ENCODE measurements around the gene ADCY5. TPM values are rescaled to one million over a fixed set of nuclear protein-coding genes. Genes with fewer than 3 reads are reported as not detected.
A peak's percentile ranks its signal among the peaks of the same experiment; 100 is the strongest.

The ADCY5 gene
- total RNA-seq, 4 donors from 2014 or later = 119 to 251 (median 185) TPM

DNA sequence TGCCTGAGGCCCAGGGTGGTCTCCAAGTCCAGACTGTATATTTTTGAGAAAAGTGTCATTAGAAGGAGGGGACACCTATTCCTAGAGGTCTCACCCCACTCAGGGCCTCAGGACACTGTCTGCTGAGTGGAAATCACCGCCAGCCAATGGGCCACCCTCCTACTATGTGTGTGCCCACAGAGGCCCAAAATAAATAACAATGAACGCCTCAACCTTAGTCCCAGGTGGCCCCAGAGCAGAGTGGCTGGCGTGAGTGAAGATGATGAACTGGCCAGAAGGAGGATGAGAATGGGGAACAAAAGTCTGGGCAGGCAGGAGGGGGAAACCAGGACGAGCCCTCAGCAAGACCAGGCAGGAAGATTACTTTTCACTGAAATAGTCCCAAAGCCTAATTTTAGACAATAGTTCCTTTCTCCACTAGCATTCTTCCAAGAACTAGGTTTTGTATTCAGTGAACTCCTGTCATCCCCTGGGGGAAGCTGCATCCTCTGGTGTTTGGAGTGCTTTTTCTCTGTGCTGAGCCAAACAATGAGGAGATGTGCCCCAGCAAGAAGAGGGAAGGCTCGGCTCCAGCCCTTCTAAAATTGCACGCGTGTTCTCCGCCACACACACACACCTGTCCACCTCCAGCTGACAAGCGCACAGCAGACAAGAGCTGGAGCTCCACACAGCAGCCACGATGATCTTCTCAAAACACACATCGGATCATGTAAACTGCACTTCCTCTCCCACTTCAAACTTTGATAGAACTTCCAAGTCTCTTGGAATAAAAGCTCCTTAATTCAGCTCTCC, 72.2 kb downstream of the ADCY5 start:
- TF ChIP-seq EP300 (IDR thresholded peaks at IDR 0.05) (no peak), POLR2A (IDR thresholded peaks at IDR 0.05) (no peak), POLR2AphosphoS5 (IDR thresholded peaks at IDR 0.05) (no peak)
- TF ChIP-seq, protein P1, sequence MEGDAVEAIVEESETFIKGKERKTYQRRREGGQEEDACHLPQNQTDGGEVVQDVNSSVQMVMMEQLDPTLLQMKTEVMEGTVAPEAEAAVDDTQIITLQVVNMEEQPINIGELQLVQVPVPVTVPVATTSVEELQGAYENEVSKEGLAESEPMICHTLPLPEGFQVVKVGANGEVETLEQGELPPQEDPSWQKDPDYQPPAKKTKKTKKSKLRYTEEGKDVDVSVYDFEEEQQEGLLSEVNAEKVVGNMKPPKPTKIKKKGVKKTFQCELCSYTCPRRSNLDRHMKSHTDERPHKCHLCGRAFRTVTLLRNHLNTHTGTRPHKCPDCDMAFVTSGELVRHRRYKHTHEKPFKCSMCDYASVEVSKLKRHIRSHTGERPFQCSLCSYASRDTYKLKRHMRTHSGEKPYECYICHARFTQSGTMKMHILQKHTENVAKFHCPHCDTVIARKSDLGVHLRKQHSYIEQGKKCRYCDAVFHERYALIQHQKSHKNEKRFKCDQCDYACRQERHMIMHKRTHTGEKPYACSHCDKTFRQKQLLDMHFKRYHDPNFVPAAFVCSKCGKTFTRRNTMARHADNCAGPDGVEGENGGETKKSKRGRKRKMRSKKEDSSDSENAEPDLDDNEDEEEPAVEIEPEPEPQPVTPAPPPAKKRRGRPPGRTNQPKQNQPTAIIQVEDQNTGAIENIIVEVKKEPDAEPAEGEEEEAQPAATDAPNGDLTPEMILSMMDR (IDR thresholded peaks at IDR 0.05) = no peak
- no peak for ATAC-seq
- Histone ChIP-seq H3K27me3 (no peaks in the 10 kb centered on the region), H3K4me3 (no peak overlapping the region), H3K4me1 (peaks cover 22 to 100% (median 39%) of the 10 kb centered on the region in 3 donors), H3K36me3 (no peaks in the 10 kb centered on the region), H3K9me3 (no peaks in the 10 kb centered on the region), H3K27ac (peak overlapping the region; percentile 92 to 99 (median 92))
- 10 to 22% methylated on average over 4 to 9 of the region's 11 CpGs for WGBS, 2 donors (ENCODE audit: low coverage in 1 of 2)

DNA sequence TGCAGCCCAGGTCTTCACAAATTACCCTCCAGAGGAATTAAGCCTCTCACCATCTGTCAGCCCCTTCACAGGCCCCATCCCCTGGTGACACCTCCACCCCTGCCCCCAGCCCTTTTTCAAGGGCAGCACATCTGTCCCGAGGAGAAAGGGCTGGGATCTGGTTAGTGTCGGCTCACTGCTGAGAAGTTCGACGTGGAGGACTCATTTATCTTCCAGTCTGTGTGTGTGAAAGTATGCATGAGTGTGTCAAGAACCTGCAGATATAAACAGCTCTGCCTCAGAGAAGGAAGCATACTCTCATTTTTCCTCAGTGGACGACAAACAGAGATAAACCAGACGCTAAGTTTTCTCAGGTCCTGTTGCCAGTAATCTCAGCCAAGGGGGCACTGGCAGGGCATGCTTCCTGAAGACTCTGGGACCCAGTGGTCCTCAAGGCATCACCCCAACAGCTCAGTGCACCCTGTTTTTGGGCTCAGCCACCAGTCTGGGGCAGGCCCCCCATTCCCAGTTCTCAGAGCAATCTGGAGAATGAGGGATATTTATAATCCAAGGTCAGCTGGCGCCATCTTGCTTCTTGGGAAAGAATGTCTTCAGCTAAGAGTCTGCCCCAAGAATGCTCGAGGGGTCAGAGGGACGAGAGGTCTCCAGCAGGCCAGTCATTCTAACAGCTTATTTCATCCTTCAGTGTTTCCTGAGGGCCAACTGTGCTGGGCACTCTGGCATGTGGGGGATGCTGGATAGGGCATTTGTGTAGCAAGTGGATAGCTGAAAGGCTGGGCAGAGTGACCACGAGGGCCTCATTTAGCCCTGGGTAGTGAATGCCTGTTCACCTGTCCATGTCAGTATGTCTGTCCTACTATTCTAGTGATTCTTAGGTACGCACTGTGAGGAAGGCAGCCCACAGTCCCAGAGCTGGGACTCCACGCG, 73.6 kb downstream of the ADCY5 start:
- peak; percentile 49 for ATAC-seq
- Histone ChIP-seq H3K4me1 (peaks cover 26 to 100% (median 44%) of the 10 kb centered on the region in 3 donors), H3K36me3 (no peaks in the 10 kb centered on the region), H3K9me3 (no peaks in the 10 kb centered on the region), H3K27me3 (no peaks in the 10 kb centered on the region), H3K4me3 (no peak overlapping the region), H3K27ac (peak overlapping the region; percentile 92 to 99 (median 92))
- TF ChIP-seq POLR2AphosphoS5 (IDR thresholded peaks at IDR 0.05) (peak; percentile 93), EP300 (IDR thresholded peaks at IDR 0.05) (peak; percentile 32), POLR2A (IDR thresholded peaks at IDR 0.05) (no peak)
- TF ChIP-seq, protein P1 (IDR thresholded peaks at IDR 0.05) = peak in 1 of 4 experiments; percentile 29
- WGBS, 2 donors (ENCODE audit: low coverage in 1 of 2) = 26 to 60% methylated on average over 1 to 3 of the region's 13 CpGs

DNA sequence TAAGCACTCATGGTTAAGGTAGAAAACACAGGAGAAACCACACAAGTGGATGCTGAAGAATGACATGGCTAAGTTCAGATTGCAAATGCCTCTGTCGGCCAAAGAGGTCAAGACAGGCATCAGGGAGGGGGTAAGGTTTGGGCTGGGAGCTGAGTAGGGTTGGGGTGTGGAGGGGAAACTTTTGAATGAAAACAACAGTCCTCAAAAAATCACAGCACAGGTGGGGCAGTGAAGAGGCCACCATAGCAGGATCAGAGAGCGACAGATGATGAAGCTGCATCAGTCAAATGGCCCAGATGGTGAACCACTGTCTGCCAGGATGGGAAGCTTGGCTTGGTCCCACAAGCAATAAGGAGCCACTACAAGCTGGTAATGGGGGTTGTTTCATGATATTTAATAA, 74.9 kb downstream of the ADCY5 start:
- TF ChIP-seq EP300 (IDR thresholded peaks at IDR 0.05) = no peak
- TF ChIP-seq, protein P1 (IDR thresholded peaks at IDR 0.05) = no peak
- TF ChIP-seq POLR2AphosphoS5 (IDR thresholded peaks at IDR 0.05) = no peak
- no peak for TF ChIP-seq POLR2A (IDR thresholded peaks at IDR 0.05)
- 30 to 68% methylated on average over 2 of the region's 2 CpGs for WGBS, 2 donors (ENCODE audit: low coverage in 1 of 2)
- no peak for ATAC-seq

DNA sequence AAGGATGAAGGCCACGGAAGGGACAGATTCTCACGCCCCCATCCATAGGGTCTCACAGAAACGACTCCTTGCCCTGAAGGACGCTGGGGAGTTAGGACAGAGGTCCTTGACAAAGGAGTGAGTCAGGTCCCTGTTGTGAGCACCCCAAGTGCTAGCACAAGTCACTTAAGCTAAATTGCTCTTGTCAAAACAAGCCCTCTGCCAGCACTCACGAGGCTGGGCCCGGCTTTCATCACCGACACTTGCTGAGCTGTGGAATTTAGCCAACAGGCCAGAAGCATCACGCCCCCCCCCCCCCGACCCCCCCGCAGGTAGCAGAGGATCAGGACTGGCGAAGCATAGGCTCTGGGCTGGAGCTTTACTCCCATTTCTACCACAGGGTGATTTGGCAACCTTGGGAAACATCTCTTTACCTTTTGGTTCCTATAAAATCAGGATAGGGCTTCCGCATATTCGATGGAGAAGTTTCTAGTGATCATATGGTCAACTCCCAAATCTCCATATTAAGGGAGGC, 75.4 kb downstream of the ADCY5 start:
- Histone ChIP-seq H3K36me3 (no peaks in the 10 kb centered on the region), H3K4me3 (no peak overlapping the region), H3K4me1 (peaks cover 24 to 100% (median 41%) of the 10 kb centered on the region in 3 donors), H3K9me3 (no peaks in the 10 kb centered on the region), H3K27me3 (no peaks in the 10 kb centered on the region), H3K27ac (peak overlapping the region; percentile 92 to 99 (median 92))
- 18 to 46% methylated on average over 3 to 6 of the region's 13 CpGs for WGBS, 2 donors (ENCODE audit: low coverage in 1 of 2)
- peak; percentile 74 for ATAC-seq
- no peak for TF ChIP-seq POLR2A (IDR thresholded peaks at IDR 0.05)
- TF ChIP-seq, protein P1 (IDR thresholded peaks at IDR 0.05) = peak in 1 of 4 experiments; percentile 20
- peak; percentile 93 for TF ChIP-seq POLR2AphosphoS5 (IDR thresholded peaks at IDR 0.05)
- peak; percentile 50 for TF ChIP-seq EP300 (IDR thresholded peaks at IDR 0.05)

More for the DNA sequence above, 74.9 kb downstream of the ADCY5 start:
- H3K27ac ChIP-seq = peak overlapping the region; percentile 92 to 99 (median 92)
- H3K36me3 ChIP-seq = no peaks in the 10 kb centered on the region
- H3K9me3 ChIP-seq = no peaks in the 10 kb centered on the region
- H3K4me1 ChIP-seq = peaks cover 24 to 100% (median 41%) of the 10 kb centered on the region in 3 donors
- H3K27me3 ChIP-seq = no peaks in the 10 kb centered on the region
- H3K4me3 ChIP-seq = no peak overlapping the region
